HG02981 (cell line): ENCODE results near the gene ZGRF1.
A peak's percentile ranks its signal among the peaks of the same experiment; 100 is the strongest.
"Not testable (repeated sequence)": the region's sequence is repeated elsewhere in the genome, so short reads cannot be mapped to it uniquely, and the experiment has no call there.

Source experiments
- ATAC-seq: cut with Tn5 transposase; IDR thresholded peaks from one replicate; pipeline ENCODE4 v1.9.1; 2021; ENCODE audit warnings: mild to moderate bottlenecking, moderate library complexity; ENCODE audit not compliant: unreplicated experiment

The ZGRF1 gene, protein sequence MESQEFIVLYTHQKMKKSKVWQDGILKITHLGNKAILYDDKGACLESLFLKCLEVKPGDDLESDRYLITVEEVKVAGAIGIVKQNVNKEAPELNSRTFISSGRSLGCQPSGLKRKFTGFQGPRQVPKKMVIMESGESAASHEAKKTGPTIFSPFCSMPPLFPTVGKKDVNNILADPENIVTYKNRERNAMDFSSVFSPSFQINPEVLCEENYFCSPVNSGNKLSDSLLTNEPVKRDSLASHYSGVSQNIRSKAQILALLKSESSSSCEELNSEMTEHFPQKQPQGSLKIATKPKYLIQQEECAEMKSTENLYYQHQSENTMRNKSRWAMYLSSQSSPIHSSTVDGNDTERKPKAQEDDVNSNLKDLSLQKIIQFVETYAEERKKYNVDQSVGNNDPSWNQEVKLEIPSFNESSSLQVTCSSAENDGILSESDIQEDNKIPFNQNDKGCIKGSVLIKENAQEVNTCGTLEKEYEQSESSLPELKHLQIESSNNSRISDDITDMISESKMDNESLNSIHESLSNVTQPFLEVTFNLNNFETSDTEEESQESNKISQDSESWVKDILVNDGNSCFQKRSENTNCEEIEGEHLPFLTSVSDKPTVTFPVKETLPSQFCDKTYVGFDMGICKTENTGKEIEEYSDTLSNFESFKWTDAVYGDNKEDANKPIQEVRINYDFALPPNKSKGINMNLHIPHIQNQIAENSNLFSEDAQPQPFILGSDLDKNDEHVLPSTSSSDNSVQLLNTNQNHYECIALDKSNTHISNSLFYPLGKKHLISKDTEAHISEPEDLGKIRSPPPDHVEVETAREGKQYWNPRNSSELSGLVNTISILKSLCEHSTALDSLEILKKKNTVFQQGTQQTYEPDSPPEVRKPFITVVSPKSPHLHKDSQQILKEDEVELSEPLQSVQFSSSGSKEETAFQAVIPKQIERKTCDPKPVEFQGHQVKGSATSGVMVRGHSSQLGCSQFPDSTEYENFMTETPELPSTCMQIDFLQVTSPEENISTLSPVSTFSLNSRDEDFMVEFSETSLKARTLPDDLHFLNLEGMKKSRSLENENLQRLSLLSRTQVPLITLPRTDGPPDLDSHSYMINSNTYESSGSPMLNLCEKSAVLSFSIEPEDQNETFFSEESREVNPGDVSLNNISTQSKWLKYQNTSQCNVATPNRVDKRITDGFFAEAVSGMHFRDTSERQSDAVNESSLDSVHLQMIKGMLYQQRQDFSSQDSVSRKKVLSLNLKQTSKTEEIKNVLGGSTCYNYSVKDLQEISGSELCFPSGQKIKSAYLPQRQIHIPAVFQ (N-terminal part only)

DNA sequence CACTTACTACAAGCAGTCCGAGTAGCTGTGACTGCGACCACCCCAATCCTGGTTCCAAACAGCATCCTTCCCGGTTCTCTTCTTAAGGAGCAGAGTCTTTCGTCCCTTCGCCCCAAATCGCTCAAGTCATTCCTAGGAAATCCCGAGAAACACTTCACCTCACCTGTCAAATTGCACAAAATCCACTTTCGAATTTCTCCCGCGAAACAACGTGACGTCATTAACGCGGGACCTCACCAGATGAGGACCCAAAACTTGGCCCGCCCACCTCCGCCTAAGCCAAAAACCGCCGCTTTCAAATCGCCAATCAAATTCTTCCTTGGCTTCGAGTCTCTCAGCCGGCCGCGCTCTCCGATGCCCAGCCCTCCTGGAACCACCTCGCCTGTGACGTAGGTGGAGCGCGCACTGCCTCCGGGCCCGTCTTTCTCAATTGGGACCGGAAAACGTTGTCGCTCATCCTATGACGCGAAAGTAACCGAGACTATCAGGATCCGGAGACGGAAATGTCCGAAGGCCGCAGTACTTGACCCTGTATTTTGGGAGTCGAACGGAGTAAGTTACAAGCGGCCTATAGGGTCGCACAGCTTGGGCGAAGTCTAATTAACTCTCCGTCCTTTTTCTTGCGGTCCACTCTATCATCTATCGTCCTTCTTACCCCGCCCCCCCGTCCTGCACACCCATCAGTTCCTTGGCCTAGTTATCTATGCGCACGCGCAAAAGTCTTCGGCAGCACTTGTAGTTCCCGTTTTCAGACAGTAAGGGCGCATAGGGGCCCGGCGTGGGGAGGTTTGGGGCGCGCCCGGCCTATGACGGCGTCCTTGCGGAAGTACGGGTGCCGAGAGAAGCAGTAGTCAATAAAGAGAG, at the start of gene ZGRF1, which contains the start of gene LARP7:
ZGRF1 (minus strand) TSS at position 222 of the 864 bp plus-strand sequence. CDS start 3,733 bp downstream, outside the sequence.
LARP7 (plus strand) TSS at position 456 of the 864 bp plus-strand sequence. CDS start 7,527 bp downstream, outside the sequence.
- peak; percentile 92 for ATAC-seq

DNA sequence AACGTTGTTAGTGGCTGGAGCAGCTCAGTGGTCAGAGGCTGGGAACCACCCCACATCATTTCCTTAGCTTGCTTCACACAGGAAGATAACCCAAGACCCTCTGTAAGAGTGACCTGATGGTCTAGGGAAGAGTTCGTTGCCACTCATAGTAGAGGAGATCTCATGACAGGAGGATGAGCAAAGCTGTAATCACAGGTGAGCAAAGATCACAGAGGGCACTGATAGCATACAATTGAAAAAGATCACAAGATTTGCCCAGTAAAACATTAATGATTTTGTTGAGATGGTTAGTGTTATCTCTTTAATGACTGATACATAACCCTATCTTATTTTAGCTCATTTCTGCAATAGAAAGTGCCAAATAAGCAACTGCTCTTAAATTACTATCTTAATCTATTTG, 44.3 kb upstream of the ZGRF1 start:
- ATAC-seq, result no peak

DNA sequence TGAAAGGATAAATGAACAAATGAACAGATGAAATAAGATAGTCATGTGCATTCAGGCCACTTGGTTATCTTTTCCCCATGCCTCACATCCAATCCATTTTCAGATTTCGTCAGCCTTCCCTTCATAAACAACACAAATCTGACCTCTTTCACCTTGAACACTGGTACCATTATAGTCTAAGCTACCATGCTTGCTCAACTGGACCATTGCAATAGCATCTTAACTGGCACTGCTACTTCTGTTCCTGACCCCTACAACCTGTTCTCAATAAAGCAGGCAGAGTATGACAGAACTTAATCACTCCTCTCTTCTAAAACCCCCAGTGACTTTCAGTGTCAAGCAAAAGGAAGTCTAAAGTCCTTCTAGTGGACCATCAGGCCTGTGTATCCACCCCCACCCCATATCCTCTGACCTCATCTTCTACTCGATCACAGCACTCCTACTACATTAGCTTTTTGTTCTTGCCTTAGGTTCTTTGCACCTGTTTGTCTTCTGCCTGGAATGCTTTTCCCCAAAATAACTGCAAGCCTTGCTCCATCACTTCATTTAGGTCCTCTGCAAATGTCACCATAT, 40.9 kb upstream of the ZGRF1 start:
- ATAC-seq, result no peak

DNA sequence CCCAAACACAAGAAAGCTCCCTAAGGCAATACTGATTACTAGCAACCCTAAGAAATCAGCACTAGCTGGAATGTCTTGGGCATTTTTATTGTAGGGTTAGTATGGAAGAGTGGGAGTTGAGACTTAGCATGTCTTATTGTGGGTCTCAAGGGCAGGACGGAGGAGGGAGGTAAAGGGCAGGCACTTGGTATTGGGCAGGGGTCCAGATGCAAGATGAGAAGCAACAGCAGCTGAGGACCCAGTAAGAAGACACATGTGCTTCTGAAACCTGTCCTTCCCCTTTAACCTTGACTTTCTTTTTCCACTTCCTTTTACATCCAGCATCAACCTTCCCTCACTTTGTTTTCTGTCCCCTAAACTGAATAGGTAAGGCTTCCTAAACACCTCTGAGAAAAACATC, 37.7 kb upstream of the ZGRF1 start:
- ATAC-seq, result no peak

DNA sequence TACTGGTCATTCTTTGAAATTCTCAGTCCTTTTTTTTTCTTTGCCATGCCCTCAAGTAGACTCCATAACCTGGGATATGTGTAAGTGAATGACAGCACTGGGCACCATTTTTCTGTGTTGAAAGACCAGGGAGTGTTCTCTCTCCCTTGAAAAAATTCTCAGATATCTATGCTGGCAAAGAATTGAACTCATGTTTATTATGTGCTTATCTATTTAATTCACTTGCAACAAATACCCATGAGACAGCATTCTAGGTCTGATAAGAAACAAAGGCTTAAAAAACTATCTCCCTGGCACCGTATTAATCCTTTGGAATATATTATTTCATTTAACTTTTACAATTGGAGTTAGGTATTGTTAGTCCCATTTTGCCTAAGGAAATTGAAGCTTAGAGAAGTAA, 37.0 kb upstream of the ZGRF1 start:
- ATAC-seq, result no peak

DNA sequence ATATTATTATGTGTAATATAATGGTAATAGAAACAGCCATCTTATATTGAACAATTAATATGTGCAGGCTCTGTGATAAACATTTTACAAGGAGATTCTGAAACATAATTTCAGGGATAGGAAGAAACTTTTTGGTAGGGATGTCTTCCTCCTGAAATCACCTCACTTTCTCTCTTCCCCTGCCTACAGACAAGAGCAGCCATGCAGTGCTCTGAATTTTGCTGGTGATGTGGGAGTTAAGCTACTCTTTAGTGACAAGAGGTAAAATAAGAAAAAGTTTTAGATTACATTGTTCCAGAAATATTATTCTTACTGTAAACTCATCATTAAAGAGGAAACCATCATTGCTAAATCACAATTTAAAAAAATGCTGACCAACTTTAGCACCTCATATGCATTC, 36.4 kb upstream of the ZGRF1 start:
- ATAC-seq, result no peak

DNA sequence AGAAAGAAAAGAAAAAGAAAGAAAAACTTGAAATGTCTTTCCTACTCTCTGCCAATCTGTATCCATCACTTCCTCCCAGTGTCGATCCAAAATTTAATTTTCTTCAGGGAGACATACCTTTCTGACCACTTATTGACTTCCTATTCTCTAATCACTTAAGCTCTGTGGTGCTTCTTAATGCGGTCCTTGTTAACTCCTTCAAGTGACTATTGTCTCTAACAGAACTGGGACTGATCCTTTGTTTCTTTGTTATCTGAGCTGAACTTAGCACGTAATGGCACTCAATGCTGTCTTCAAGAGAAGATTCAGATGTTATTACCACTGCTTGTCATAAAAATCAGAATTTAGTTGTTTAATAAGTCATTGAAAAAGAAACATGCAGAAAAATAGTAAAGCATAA, 31.4 kb upstream of the ZGRF1 start:
- ATAC-seq, result no peak

DNA sequence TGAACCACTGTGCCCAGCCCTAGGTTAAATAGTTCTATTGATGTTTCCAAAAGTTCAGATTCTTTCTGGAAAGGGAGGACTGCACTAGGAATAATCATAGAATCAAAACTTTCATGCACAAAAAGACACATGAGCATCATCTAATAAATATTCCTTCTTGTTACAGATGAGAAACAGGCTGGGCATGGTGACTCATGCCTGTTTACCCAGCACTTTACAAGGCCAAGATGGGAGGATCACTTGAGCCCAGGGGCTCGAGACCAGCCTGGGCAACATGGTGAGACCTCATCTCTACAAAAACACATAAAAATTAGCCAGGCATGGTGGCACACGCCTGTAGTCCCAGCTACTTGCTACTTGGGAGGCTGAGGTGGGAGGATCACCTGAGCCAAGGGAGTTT, 27.9 kb upstream of the ZGRF1 start:
- ATAC-seq, result no peak

DNA sequence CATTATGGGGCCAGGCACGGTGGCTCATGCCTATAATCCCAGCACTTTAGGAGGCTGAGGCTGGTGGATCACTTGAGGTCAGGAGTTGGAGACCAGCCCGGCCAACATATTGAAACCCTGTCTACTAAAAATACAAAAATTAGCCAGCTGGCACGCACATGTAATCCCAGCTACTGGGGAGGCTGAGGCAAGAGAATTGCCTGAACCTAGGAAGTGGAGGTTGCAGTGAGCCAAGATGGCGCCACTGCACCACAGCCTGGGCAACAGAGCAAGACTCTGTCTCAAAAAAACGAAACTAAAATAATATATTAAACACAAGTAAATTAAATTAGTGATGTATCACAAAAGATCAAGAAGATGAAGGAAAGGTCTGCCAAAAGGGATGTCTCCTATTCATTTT, 19.4 kb upstream of the ZGRF1 start:
- ATAC-seq, result not testable (repeated sequence)

DNA sequence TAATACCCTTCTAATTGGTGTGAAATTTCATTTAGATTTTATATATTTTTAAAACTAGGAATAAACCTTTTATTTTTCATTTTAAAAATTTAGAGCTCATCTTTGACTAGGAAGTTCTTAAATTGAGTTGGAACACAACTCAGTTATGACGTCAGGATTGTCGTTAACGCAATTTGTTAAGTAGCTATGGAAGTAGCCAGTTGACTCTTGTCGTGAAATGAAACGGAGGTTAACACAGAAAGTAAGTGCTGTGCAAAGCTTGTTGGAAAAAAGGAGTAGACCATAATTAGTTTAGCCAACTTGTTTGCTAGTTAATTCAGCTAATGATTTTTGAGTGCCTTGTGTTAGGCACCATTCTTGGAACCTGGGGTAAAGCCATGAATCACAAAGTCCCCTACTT, 18.6 kb upstream of the ZGRF1 start:
- no peak for ATAC-seq

DNA sequence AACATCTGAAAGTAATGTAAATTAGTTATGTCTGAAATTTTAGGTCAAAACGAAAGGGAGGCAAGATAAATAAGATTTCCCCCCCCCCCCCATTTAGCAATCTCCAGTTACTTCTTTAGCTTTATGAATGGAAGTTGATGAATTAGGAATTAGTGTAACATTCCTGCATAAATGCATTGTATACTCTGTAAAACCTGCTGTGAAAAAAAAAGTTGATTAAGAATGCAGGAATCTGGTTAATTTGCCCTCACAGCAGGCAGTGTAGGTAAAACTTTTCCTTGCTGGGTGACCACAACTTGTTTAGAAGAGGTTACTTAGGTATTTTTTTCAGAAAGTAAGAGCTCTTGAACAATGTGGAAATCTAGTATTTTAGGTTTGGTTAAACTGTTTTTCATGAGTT, 15.5 kb upstream of the ZGRF1 start:
- ATAC-seq, result no peak

DNA sequence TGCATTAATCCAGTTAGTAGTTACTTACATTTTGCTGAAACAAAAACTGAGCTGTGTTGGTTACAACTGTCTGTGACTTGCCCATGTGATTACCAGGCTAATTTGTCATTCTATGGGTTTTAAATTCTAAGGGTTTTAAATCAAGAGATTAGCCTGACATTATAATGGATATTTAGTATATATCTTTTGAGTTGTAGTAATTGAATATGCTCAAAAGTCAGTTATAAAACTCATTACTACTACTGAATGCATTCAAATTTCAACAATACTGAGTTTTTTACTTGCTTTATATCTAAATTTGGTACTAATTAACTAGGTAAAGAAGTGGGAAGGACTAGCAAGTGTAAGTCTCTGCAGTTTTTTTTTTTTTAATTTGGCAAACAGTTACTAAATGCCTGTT, 14.9 kb upstream of the ZGRF1 start:
- no peak for ATAC-seq

DNA sequence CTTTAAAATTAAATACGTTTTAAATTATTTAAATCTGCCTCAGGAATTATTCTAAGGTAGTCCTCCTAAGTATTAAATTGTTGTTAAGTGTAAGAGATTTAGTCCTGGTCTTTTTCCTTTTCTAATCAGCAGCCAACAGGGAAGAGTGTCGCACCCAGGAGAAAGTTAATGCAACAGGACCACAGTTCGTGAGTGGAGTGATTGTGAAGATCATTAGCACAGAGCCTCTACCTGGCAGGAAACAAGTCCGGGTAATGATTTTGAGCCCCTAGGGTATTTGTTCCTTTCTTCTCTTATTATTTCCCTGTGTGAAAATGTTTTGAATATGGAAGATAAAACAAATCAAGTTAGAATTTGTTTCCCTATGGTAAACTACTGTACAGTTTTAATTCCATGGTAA, 13.6 kb upstream of the ZGRF1 start:
- no peak for ATAC-seq

DNA sequence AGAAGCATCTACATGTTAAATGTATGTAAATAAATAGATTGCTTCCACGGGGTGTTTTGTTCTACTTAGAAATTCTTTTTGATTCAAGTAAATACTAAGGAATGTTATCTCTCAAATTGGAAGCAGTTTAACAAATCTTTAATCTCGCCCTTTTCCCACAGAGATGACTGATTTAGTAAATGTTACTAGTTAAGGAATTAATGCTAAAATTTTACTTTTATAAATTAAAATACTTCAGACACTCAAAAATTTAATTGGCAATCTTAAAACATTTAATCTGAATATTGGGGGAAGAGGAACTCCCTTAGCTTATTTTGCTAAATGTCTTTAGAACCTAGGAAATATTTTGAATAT, 12.3 kb upstream of the ZGRF1 start:
- ATAC-seq, result no peak

DNA sequence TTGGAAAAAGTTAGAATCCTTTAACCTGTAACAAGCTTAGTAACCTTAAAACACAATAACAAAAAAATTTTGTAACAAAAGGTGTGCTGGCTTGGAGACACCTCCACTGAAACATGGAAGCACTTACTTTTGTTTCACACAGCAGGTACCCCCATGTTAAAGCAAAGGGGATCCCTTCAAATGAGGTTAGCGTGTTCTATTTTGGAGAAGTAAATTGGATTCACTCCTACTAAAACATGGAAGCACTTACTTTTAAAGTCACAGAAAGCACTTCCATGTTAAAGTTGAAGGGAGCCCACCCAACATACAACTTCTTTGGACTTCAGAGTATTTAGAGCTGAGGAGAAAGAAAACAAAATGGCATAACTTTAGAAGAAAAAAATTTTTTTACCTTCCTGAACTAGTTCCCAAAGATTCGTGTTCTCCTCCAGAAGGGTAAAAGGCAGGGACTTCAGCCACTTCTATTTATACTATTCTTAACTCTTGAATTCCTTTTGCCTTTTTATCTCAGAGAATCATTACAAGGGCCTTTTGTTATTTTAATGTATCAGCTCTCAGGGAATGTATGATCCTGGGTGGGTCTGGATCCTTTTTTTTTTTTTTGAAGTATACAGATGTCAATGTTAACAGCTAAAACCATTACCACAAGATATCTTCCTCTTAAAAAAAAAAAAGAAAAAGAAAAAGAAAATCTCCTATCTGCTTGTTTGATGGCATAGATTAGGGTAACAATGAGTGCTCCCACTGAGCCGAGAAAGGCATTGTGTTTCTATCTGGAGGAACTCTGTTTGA, 11.8 kb upstream of the ZGRF1 start:
- ATAC-seq, result no peak

DNA sequence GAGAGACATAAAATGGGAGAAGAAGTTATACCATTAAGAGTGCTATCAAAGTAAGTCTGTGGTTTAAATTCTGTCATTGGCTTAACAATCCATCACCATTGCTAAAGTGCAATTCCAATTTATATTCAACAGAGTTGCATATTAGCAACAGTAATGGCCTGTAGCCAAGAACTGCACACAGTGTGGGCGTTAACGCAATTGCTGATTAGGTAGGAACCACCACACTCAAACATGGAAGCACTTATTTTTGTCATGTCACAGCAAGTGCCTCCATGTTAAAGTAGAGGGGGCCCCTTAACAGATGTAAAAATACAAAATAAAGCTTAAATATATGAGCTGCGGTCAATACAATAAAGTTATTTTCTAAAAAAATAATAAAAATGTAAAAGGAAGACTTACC, 11.1 kb upstream of the ZGRF1 start:
- no peak for ATAC-seq

DNA sequence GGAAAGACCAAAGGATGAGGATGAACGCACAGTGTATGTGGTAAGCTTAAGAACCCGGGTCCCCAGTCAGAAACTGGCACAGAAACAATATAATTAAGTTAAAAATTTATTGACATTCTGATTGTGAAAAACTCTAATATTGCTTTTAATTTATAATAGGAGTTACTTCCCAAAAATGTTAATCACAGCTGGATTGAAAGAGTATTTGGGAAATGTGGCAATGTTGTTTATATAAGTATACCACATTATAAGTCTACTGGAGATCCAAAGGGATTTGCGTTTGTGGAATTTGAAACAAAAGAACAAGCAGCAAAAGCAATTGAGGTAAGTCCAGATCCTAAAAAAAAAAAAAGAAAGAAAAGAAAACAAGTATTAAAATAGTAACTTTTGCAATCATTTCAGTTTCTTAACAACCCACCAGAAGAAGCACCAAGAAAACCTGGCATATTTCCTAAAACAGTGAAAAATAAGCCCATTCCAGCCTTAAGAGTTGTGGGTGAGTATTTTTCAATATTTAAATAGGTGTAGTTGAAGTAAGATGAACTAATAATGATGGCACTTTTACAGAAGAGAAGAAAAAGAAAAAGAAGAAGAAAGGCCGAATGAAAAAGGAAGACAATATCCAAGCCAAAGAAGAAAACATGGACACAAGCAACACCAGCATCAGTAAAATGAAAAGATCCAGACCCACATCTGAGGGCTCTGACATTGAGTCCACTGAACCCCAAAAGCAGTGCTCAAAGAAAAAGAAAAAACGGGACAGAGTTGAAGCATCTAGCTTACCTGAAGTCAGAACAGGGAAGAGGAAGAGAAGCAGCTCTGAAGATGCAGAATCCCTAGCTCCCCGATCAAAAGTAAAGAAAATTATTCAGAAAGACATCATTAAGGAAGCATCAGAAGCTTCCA, 10.2 kb upstream of the ZGRF1 start:
- no peak for ATAC-seq
